ENCODE results near the gene BCL2.

DNA sequence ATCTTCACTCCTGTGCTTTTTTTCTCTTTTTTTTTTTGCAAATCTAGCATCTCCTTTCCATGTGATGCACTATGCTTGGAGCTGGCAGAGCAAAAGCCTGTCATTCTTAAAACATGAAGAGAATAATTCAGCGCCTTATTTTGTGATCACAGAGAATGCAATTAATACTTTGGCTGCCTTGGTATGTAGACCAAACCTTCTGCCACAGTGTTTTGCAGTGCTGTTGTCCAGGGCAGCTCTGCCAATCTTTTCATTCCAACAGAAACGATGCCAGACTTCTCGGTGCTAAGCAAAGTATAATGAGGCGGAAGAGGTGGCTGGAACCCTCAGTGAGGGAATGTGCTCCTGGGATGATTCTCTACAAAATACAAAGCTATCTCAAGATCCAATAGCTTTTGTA lies 25.6 kb downstream of the BCL2 start:
- TF ChIP-seq YY1 (IDR thresholded peaks at IDR 0.05; ENCODE audit: low read depth) (no peak), CEBPB (IDR thresholded peaks at IDR 0.05) (no peak), TAF1 (IDR thresholded peaks at IDR 0.05; ENCODE audit: low read depth) (no peak), RAD21 (IDR thresholded peaks at IDR 0.05; ENCODE audit: low read depth) (no peak), EP300 (IDR thresholded peaks at IDR 0.05; ENCODE audit: borderline replicate concordance) (no peak), EGR1 (IDR thresholded peaks at IDR 0.05) (no peak)
- TF ChIP-seq, protein P1, sequence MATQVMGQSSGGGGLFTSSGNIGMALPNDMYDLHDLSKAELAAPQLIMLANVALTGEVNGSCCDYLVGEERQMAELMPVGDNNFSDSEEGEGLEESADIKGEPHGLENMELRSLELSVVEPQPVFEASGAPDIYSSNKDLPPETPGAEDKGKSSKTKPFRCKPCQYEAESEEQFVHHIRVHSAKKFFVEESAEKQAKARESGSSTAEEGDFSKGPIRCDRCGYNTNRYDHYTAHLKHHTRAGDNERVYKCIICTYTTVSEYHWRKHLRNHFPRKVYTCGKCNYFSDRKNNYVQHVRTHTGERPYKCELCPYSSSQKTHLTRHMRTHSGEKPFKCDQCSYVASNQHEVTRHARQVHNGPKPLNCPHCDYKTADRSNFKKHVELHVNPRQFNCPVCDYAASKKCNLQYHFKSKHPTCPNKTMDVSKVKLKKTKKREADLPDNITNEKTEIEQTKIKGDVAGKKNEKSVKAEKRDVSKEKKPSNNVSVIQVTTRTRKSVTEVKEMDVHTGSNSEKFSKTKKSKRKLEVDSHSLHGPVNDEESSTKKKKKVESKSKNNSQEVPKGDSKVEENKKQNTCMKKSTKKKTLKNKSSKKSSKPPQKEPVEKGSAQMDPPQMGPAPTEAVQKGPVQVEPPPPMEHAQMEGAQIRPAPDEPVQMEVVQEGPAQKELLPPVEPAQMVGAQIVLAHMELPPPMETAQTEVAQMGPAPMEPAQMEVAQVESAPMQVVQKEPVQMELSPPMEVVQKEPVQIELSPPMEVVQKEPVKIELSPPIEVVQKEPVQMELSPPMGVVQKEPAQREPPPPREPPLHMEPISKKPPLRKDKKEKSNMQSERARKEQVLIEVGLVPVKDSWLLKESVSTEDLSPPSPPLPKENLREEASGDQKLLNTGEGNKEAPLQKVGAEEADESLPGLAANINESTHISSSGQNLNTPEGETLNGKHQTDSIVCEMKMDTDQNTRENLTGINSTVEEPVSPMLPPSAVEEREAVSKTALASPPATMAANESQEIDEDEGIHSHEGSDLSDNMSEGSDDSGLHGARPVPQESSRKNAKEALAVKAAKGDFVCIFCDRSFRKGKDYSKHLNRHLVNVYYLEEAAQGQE (IDR thresholded peaks at IDR 0.05; ENCODE audit: low read depth) = no peak
- TF ChIP-seq, protein P2, sequence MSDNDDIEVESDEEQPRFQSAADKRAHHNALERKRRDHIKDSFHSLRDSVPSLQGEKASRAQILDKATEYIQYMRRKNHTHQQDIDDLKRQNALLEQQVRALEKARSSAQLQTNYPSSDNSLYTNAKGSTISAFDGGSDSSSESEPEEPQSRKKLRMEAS (IDR thresholded peaks at IDR 0.05) = no peak

Measured in Ishikawa (cell line).